Bone marrow (tissue), 2 donors: ENCODE data around the gene RCVRN.
"Not testable (repeated sequence)": the region's sequence is repeated elsewhere in the genome, so short reads cannot be mapped to it uniquely, and the experiment has no call there.

ENCODE experiments used
- DNase-seq, 2 donors: peaks; one replicate each; lab custom pipeline; 2025; lab: John Stamatoyannopoulos, UW

The RCVRN gene

GRCh38 chr17:9922012-9922848 lies 17.2 kb upstream of the RCVRN start:
- no peak for DNase-seq

GRCh38 chr17:9921216-9921615 lies 16.1 kb upstream of the RCVRN start:
- DNase-seq: not testable (repeated sequence)

GRCh38 chr17:9918804-9919352 lies 13.8 kb upstream of the RCVRN start:
- DNase-seq: no peak

- no peak for DNase-seq
Measured at GRCh38 chr17:9918352-9918751, 13.3 kb upstream of the RCVRN start.

- no peak for DNase-seq
Measured at GRCh38 chr17:9917801-9918200, 12.7 kb upstream of the RCVRN start.

- DNase-seq: no peak
Measured at GRCh38 chr17:9917131-9917530, 12.1 kb upstream of the RCVRN start.

- no peak for DNase-seq
Measured at GRCh38 chr17:9916108-9916507, 11.0 kb upstream of the RCVRN start.

GRCh38 chr17:9913476-9913875 lies 8.4 kb upstream of the RCVRN start:
- no peak for DNase-seq

GRCh38 chr17:9912121-9913099 lies 7.3 kb upstream of the RCVRN start:
- no peak for DNase-seq

GRCh38 chr17:9911089-9911488 lies 6.0 kb upstream of the RCVRN start:
- no peak for DNase-seq

- DNase-seq: no peak
Measured at GRCh38 chr17:9908649-9909042, 3.6 kb upstream of the RCVRN start.

GRCh38 chr17:9907883-9908648 lies 3.0 kb upstream of the RCVRN start:
- DNase-seq: no peak

- no peak for DNase-seq
Measured at GRCh38 chr17:9907131-9907530, 2.1 kb upstream of the RCVRN start.

GRCh38 chr17:9906616-9907015 lies 1.5 kb upstream of the RCVRN start:
- no peak for DNase-seq

GRCh38 chr17:9905902-9906301 lies 831 bp upstream of the RCVRN start:
- no peak for DNase-seq

- no peak for DNase-seq
Measured at GRCh38 chr17:9904277-9905077, 594 bp downstream of the RCVRN start.

GRCh38 chr17:9902120-9902519 lies 3.0 kb downstream of the RCVRN start:
- no peak for DNase-seq

- DNase-seq: no peak
Measured at GRCh38 chr17:9900784-9901183, 4.3 kb downstream of the RCVRN start.

- no peak for DNase-seq
Measured at GRCh38 chr17:9900044-9900594, 5.0 kb downstream of the RCVRN start.

GRCh38 chr17:9899280-9900043 lies 5.6 kb downstream of the RCVRN start:
- no peak for DNase-seq
